Upper lobe of right lung (tissue), 1 donor: ENCODE measurements around the gene OCA2. TPM values are rescaled to one million over a fixed set of nuclear protein-coding genes. Genes with fewer than 3 reads are reported as not detected.

Experiments
- ATAC-seq: fragments of 200-7000 bp; cut with Tn5 transposase; one replicate; pipeline ENCODE4 v1.9.1; 2020; ENCODE audit warnings: mild to moderate bottlenecking, moderate library complexity
- DNase-seq: peaks from one replicate; pipeline ENCODE4 v3.0.0-alpha.2; 2020
- H3K27ac ChIP-seq: fragments of 200-600 bp; one replicate; pipeline ENCODE4 v1.8.0; 2022
- H3K27me3 ChIP-seq: fragments of 200-600 bp; one replicate; pipeline ENCODE4 v1.8.0; 2022; ENCODE audit warnings: mild to moderate bottlenecking
- H3K36me3 ChIP-seq: fragments of 200-600 bp; one replicate; pipeline ENCODE4 v1.8.0; 2022
- H3K4me1 ChIP-seq: fragments of 200-600 bp; one replicate; pipeline ENCODE4 v1.8.0; 2022
- H3K4me3 ChIP-seq: fragments of 200-600 bp; one replicate; pipeline ENCODE4 v1.8.0; 2022; ENCODE audit warnings: mild to moderate bottlenecking
- H3K9me3 ChIP-seq: fragments of 200-600 bp; one replicate; pipeline ENCODE4 v1.8.0; 2022
- CTCF ChIP-seq: fragments of 200-600 bp; IDR thresholded peaks from one replicate; pipeline ENCODE4 v1.8.0; 2022; ENCODE audit warnings: antibody characterized with exemption
- intact Hi-C: fragments of 100-400 bp; cut with DNase I; formaldehyde crosslinking; loops from one replicate; pipeline ENCODE4 v1.11.0; 2022
- total RNA-seq: library from RNA; stranded (reverse); fragmentation: NEBNext Ultra II Directional; extraction: Animal tissue kit (Norgen Biotek cat#: 25700); gene quantifications from one replicate; pipeline ENCODE4 v1.2.1, GENCODE V29; 2021
- donor health status: DM: no; HTN: yes; CAD: no; lungs with severe emphysema.

The OCA2 gene
- total RNA-seq, 1 donor from 2014 or later: 0.55 TPM

- ATAC-seq: no peak
- no peaks in the 10 kb centered on the region for H3K27me3 ChIP-seq
- TF ChIP-seq CTCF: no peak
These were observed 164.3 kb downstream of the OCA2 start for GRCh38 chr15:27934782-27935181.

GRCh38 chr15:27933562-27933961 lies 165.6 kb downstream of the OCA2 start:
- no peaks in the 10 kb centered on the region for H3K27me3 ChIP-seq
- no peak for TF ChIP-seq CTCF
- H3K36me3 ChIP-seq: no peaks in the 10 kb centered on the region
- H3K9me3 ChIP-seq: peaks cover 7% of the 10 kb centered on the region
- H3K27ac ChIP-seq: no peak overlapping the region
- no peaks in the 10 kb centered on the region for H3K4me1 ChIP-seq
- ATAC-seq (no peak), DNase-seq (no peak)
- no peak overlapping the region for H3K4me3 ChIP-seq
- intact Hi-C loops: no loop called here

More at GRCh38 chr15:27934782-27935181, 164.3 kb downstream of the OCA2 start:
- Histone ChIP-seq H3K36me3 (no peaks in the 10 kb centered on the region), H3K9me3 (peaks cover 7% of the 10 kb centered on the region), H3K27ac (no peak overlapping the region), H3K4me1 (no peaks in the 10 kb centered on the region), H3K4me3 (no peak overlapping the region)
- intact Hi-C loops: no loop called here
- no peak for DNase-seq

GRCh38 chr15:27932600-27932999 lies 166.5 kb downstream of the OCA2 start:
- TF ChIP-seq CTCF: no peak
- DNase-seq (no peak), ATAC-seq (no peak)
- intact Hi-C loops: no loop called here
- Histone ChIP-seq H3K4me3 (no peak overlapping the region), H3K9me3 (peaks cover 7% of the 10 kb centered on the region), H3K27me3 (no peaks in the 10 kb centered on the region), H3K4me1 (no peaks in the 10 kb centered on the region), H3K27ac (no peak overlapping the region), H3K36me3 (no peaks in the 10 kb centered on the region)

GRCh38 chr15:27928386-27928785 lies 170.7 kb downstream of the OCA2 start:
- Histone ChIP-seq H3K27me3 (no peaks in the 10 kb centered on the region), H3K9me3 (peaks cover 7% of the 10 kb centered on the region), H3K4me3 (no peak overlapping the region), H3K4me1 (no peaks in the 10 kb centered on the region), H3K36me3 (no peaks in the 10 kb centered on the region), H3K27ac (no peak overlapping the region)
- intact Hi-C loops: no loop called here
- no peak for TF ChIP-seq CTCF
- DNase-seq: no peak
- ATAC-seq: no peak

- DNase-seq: no peak
- intact Hi-C loops: no loop called here
- TF ChIP-seq CTCF: no peak
These were observed 186.8 kb downstream of the OCA2 start for GRCh38 chr15:27912283-27912682.

GRCh38 chr15:27906802-27907201 lies 192.3 kb downstream of the OCA2 start:
- no peaks in the 10 kb centered on the region for H3K4me1 ChIP-seq
- no peak for ATAC-seq
- H3K27ac ChIP-seq: no peak overlapping the region
- no peaks in the 10 kb centered on the region for H3K27me3 ChIP-seq
- TF ChIP-seq CTCF: no peak
- H3K9me3 ChIP-seq: peaks cover 16% of the 10 kb centered on the region
- H3K36me3 ChIP-seq: no peaks in the 10 kb centered on the region
- DNase-seq: no peak
- intact Hi-C loops: no loop called here
- no peak overlapping the region for H3K4me3 ChIP-seq

More at GRCh38 chr15:27912283-27912682, 186.8 kb downstream of the OCA2 start:
- Histone ChIP-seq H3K4me1 (no peaks in the 10 kb centered on the region), H3K27me3 (no peaks in the 10 kb centered on the region), H3K27ac (no peak overlapping the region), H3K4me3 (no peak overlapping the region), H3K36me3 (no peaks in the 10 kb centered on the region), H3K9me3 (peaks cover 12% of the 10 kb centered on the region)
- ATAC-seq: no peak
